Umbilical cord (tissue), 2 donors: ENCODE measurements around the gene NLGN3. TPM values are rescaled to one million over a fixed set of nuclear protein-coding genes. Genes with fewer than 3 reads are reported as not detected.
A peak's percentile ranks its signal among the peaks of the same experiment; 100 is the strongest.
"Not testable (repeated sequence)": the region's sequence is repeated elsewhere in the genome, so short reads cannot be mapped to it uniquely, and the experiment has no call there.

ENCODE experiments used
- DNase-seq: peaks from one replicate; pipeline ENCODE4 v3.0.0-alpha.2; 2015; ENCODE audit warnings: low spot score
- total RNA-seq: library from RNA; depleted of rRNA; stranded (reverse); fragments of >200 nt; gene quantifications from one replicate; pipeline ENCODE4 v1.2.3, GENCODE V29; 2014; ENCODE audit warnings: low replicate concordance; ENCODE audit not compliant: insufficient read depth

Gene NLGN3
- total RNA-seq, 1 donor from 2014 or later, result 6.7 TPM

- DNase-seq, result no peak
Measured at GRCh38 chrX:71169586-71169985, 24.9 kb downstream of the NLGN3 start.

GRCh38 chrX:71170660-71171059, 26.0 kb downstream of the NLGN3 start:
- no peak for DNase-seq

- peak; percentile 23 for DNase-seq
Measured at GRCh38 chrX:71171110-71171801, 26.6 kb downstream of the NLGN3 start.

- no peak for DNase-seq
Measured at GRCh38 chrX:71173440-71173839, 28.8 kb downstream of the NLGN3 start.

GRCh38 chrX:71174795-71175194, 30.2 kb downstream of the NLGN3 start:
- DNase-seq, result no peak

GRCh38 chrX:71175531-71175930, 30.9 kb downstream of the NLGN3 start:
- no peak for DNase-seq

- no peak for DNase-seq
Measured at GRCh38 chrX:71177327-71177726, 32.7 kb downstream of the NLGN3 start.

GRCh38 chrX:71178908-71179307, 34.3 kb downstream of the NLGN3 start:
- peak; percentile 65 for DNase-seq

- not testable (repeated sequence) for DNase-seq
Measured at GRCh38 chrX:71180579-71181265, 36.1 kb downstream of the NLGN3 start.

- no peak for DNase-seq
Measured at GRCh38 chrX:71181558-71181909, 36.9 kb downstream of the NLGN3 start.

- DNase-seq, result peak; percentile 97
Measured at GRCh38 chrX:71181910-71182799, 37.5 kb downstream of the NLGN3 start.

GRCh38 chrX:71182871-71183270, 38.2 kb downstream of the NLGN3 start:
- DNase-seq, result no peak

- peak; percentile 55 for DNase-seq
Measured at GRCh38 chrX:71183341-71183740, 38.7 kb downstream of the NLGN3 start.

- no peak for DNase-seq
Measured at GRCh38 chrX:71184092-71184491, 39.5 kb downstream of the NLGN3 start.

- no peak for DNase-seq
Measured at GRCh38 chrX:71184803-71185495, 40.3 kb downstream of the NLGN3 start.

- no peak for DNase-seq
Measured at GRCh38 chrX:71191248-71191647, 46.6 kb downstream of the NLGN3 start.

- DNase-seq, result no peak
Measured at GRCh38 chrX:71195964-71196649, 51.5 kb downstream of the NLGN3 start.

GRCh38 chrX:71198066-71198465, 53.4 kb downstream of the NLGN3 start:
- DNase-seq, result no peak

- no peak for DNase-seq
Measured at GRCh38 chrX:71199252-71200008, 54.8 kb downstream of the NLGN3 start.

- no peak for DNase-seq
Measured at GRCh38 chrX:71210816-71211215, 66.2 kb downstream of the NLGN3 start.
